Osteoblast (primary cell): ENCODE measurements around the gene FBRSL1. TPM values are rescaled to one million over a fixed set of nuclear protein-coding genes. Genes with fewer than 3 reads are reported as not detected.

Experiments
- DNase-seq: peaks from one replicate; pipeline ENCODE4 v3.0.0; 2011; ENCODE audit warnings: low spot score, mixed read lengths; ENCODE audit not compliant: insufficient read length; ENCODE audit errors: missing footprints
- H2AFZ ChIP-seq: 2 replicates; pipeline ENCODE4 v1.6.0; 2011; ENCODE audit warnings: mild to moderate bottlenecking, low read length
- H3K27ac ChIP-seq: 2 replicates; pipeline ENCODE4 v1.5.1; 2011; ENCODE audit warnings: mild to moderate bottlenecking, low read depth, low read length, moderate library complexity
- H3K27me3 ChIP-seq: 2 replicates; pipeline ENCODE4 v1.6.0; 2012; ENCODE audit warnings: mild to moderate bottlenecking, control low read depth, inconsistent platforms, low read length, moderate library complexity; ENCODE audit not compliant: insufficient read depth
- H3K36me3 ChIP-seq: 2 replicates; pipeline ENCODE4 v1.5.1; 2011; ENCODE audit warnings: mild to moderate bottlenecking, low read length, control low read depth, moderate library complexity; ENCODE audit not compliant: insufficient read depth
- H3K4me1 ChIP-seq: 2 replicates; pipeline ENCODE4 v1.5.1; 2011; ENCODE audit warnings: mild to moderate bottlenecking, low read length, control low read depth, moderate library complexity; ENCODE audit not compliant: insufficient read depth
- H3K4me2 ChIP-seq: 2 replicates; pipeline ENCODE4 v1.6.0; 2011; ENCODE audit warnings: mild to moderate bottlenecking, low read length; ENCODE audit not compliant: insufficient read depth
- H3K4me3 ChIP-seq: fragments of 200-600 bp; sonication (generic); 3 replicates; pipeline ENCODE4 v1.5.1; 2012; ENCODE audit warnings: mild to moderate bottlenecking, low read length, inconsistent platforms; ENCODE audit not compliant: insufficient read depth
- H3K79me2 ChIP-seq: 2 replicates; pipeline ENCODE4 v1.6.0; 2012; ENCODE audit warnings: mild to moderate bottlenecking, low read length, control low read depth, inconsistent platforms; ENCODE audit not compliant: insufficient read depth
- H3K9me3 ChIP-seq: 2 replicates; pipeline ENCODE4 v1.5.1; 2011; ENCODE audit warnings: low read depth, low read length, control low read depth
- H4K20me1 ChIP-seq: 2 replicates; pipeline ENCODE4 v1.6.0; 2012; ENCODE audit warnings: mild to moderate bottlenecking, low read length, control low read depth; ENCODE audit not compliant: insufficient read depth
- CTCF ChIP-seq: IDR thresholded peaks from 2 replicates; pipeline ENCODE4 v1.5.1; 2011; ENCODE audit warnings: mild to moderate bottlenecking, low read depth, low read length, moderate library complexity; ENCODE audit errors: extremely low read depth
- total RNA-seq: library from RNA; depleted of rRNA; stranded (reverse); fragments of >200 nt; gene quantifications from 2 replicates; pipeline ENCODE4 v1.2.3, GENCODE V29; 2012

FBRSL1 gene
- total RNA-seq, 1 donor, result 12.3 TPM

DNA sequence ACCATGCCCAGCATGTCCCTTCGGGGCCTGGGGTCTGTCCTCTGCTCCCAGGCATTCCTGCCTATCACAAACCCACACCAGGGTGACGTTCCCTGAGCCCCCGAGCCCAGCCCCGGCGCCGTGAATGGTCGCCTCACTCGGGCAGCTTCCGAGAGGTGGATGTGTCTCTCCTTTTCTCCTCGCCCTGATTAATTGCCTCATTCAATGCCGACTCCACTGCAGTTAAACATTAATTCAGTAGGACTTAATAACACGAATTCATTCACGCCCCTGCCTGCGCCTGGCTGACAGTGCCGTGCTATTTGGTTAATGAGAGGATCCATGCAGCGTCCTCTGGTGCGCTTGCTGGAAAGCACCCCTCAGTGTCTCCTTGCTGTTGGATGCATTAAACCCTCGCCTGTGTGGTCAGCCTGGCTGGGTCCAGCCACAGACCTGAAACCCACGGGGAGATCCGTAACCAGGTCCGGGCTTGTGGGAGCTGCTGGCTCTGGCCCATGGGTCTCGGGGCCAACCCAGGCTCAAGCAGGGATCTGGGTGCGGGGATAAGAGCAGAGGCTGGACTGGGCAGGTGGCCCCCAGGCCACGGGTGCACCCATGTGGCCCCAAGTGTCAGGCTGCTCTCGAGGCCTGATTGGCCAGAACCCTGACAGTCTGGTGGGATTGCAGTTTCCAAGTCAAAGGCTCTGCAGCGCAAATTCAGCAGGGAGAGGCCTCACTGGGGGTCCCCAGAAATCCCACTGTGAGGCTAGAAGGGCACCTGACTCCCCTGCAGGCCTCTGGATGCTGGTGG, 55.4 kb downstream of the FBRSL1 start:
- H3K79me2 ChIP-seq, result no peaks in the 10 kb centered on the region
- H3K4me1 ChIP-seq, result no peaks in the 10 kb centered on the region
- H3K27me3 ChIP-seq, result no peaks in the 10 kb centered on the region
- H3K9me3 ChIP-seq, result no peaks in the 10 kb centered on the region
- TF ChIP-seq CTCF, result no peak
- DNase-seq, result no peak
- H3K36me3 ChIP-seq, result no peaks in the 10 kb centered on the region
- no peaks in the 10 kb centered on the region for H4K20me1 ChIP-seq
- no peak overlapping the region for H2AFZ ChIP-seq
- no peak overlapping the region for H3K4me3 ChIP-seq
- H3K27ac ChIP-seq, result no peak overlapping the region
- H3K4me2 ChIP-seq, result no peak overlapping the region

DNA sequence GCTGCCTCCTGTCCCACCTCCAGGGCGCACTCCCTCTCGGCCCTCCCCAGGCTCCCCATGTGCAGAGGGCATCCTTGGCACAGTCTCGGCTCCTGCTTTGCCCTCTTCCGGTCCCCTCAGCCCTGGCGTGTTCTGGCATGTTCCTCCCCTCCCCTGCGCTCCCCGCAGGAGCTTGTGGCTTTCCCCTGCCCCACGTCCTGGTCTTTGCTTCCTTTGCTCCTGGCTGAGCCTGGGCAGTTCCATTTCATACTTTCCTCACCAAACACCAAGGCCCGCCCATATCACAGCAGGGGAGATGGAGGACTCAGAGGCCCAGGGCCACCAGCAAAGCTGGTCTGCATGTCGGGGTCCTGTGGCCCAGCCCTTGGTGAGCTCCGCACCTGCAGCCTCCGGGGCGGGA, 56.0 kb downstream of the FBRSL1 start:
- no peaks in the 10 kb centered on the region for H3K27me3 ChIP-seq
- H3K79me2 ChIP-seq, result no peaks in the 10 kb centered on the region
- H3K9me3 ChIP-seq, result no peaks in the 10 kb centered on the region
- no peaks in the 10 kb centered on the region for H4K20me1 ChIP-seq
- no peak for DNase-seq
- H3K27ac ChIP-seq, result no peak overlapping the region
- H3K4me3 ChIP-seq, result no peak overlapping the region
- H3K36me3 ChIP-seq, result no peaks in the 10 kb centered on the region
- no peak overlapping the region for H3K4me2 ChIP-seq
- no peak overlapping the region for H2AFZ ChIP-seq
- no peaks in the 10 kb centered on the region for H3K4me1 ChIP-seq
- no peak for TF ChIP-seq CTCF

DNA sequence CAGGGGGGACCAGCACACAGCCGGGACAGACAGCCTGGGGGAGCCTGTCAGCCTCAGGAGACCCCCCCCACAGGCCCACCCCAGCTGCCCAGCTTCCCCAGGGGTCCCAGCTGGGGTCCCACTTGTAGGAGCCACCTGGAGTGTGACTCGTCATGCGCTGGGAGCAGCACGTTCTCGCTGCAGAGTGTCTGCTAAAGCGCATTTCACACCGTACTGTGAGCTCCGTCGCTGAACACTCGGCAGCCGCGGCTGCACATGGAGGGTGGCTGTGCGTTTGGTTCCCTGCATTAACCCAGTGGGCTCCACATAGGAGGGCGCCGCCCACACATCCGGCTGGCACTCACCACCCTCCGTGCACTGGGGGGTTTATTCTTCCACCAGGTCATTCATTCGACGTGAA, 56.7 kb downstream of the FBRSL1 start:
- no peaks in the 10 kb centered on the region for H3K36me3 ChIP-seq
- no peak overlapping the region for H3K4me2 ChIP-seq
- H4K20me1 ChIP-seq, result no peaks in the 10 kb centered on the region
- no peaks in the 10 kb centered on the region for H3K9me3 ChIP-seq
- H3K27me3 ChIP-seq, result no peaks in the 10 kb centered on the region
- H3K79me2 ChIP-seq, result no peaks in the 10 kb centered on the region
- H3K4me3 ChIP-seq, result no peak overlapping the region
- no peak overlapping the region for H2AFZ ChIP-seq
- no peak overlapping the region for H3K27ac ChIP-seq
- no peak for TF ChIP-seq CTCF
- no peak for DNase-seq
- H3K4me1 ChIP-seq, result no peaks in the 10 kb centered on the region

GRCh38 chr12:132547205-132547740, 57.3 kb downstream of the FBRSL1 start:
- DNase-seq, result no peak
- Histone ChIP-seq H3K27me3 (no peaks in the 10 kb centered on the region), H3K27ac (no peak overlapping the region), H3K4me3 (no peak overlapping the region), H3K79me2 (no peaks in the 10 kb centered on the region), H3K4me2 (no peak overlapping the region), H4K20me1 (no peaks in the 10 kb centered on the region), H3K36me3 (no peaks in the 10 kb centered on the region), H2AFZ (no peak overlapping the region), H3K4me1 (no peaks in the 10 kb centered on the region), H3K9me3 (no peaks in the 10 kb centered on the region)
- TF ChIP-seq CTCF, result no peak
